Measurements from ENCODE around the gene MLLT3.

DNA sequence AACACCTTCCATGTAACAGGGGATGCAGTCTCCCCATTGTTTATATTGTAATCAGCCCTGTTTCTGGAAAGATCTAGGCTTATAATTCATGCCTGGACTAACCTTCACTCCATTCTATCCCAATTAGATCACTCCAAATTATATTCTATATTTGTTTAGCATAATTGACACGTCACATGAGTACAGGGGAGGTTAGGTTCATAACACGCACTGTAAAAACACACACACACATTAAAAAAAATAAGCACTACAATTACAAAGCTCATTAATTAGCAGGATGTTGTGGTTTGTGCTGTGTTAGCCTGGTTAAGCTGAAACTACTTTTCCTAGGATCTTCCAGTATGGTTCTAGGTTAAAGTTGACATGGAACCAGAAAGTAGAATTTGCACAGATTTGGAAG is 126.0 kb downstream of the MLLT3 start:
- TF ChIP-seq, protein P1, sequence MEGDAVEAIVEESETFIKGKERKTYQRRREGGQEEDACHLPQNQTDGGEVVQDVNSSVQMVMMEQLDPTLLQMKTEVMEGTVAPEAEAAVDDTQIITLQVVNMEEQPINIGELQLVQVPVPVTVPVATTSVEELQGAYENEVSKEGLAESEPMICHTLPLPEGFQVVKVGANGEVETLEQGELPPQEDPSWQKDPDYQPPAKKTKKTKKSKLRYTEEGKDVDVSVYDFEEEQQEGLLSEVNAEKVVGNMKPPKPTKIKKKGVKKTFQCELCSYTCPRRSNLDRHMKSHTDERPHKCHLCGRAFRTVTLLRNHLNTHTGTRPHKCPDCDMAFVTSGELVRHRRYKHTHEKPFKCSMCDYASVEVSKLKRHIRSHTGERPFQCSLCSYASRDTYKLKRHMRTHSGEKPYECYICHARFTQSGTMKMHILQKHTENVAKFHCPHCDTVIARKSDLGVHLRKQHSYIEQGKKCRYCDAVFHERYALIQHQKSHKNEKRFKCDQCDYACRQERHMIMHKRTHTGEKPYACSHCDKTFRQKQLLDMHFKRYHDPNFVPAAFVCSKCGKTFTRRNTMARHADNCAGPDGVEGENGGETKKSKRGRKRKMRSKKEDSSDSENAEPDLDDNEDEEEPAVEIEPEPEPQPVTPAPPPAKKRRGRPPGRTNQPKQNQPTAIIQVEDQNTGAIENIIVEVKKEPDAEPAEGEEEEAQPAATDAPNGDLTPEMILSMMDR (IDR thresholded peaks at IDR 0.05): no peak
- no peak for TF ChIP-seq POLR2A (IDR thresholded peaks at IDR 0.05)
